ENCODE results near the gene ACBD6. TPM values are rescaled to one million over a fixed set of nuclear protein-coding genes. Genes with fewer than 3 reads are reported as not detected.

Gene ACBD6
- total RNA-seq, 1 donor from 2014 or later, result 80.5 TPM

DNA sequence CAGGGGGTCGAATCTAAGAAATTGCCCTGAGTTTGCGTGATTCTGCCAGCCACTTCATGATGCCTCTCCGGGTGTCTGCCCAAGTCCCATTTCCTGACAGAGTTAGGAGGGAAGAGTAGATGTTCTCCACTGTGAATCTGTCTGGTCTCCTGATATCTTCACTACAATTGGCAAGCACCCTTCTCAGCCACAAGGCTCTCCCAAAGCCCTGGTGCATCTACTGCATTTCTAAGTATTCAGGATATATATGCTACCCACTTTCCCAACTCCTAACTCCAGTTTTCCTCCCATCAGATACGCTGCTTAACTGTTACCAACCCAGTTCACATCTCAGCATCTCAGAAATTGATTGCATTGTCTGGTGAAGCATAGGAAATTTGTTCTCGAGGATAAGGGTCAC is 30.5 kb upstream of the ACBD6 start:
- H3K27ac Mint-ChIP-seq, result no peak overlapping the region
- TF ChIP-seq, protein P1, sequence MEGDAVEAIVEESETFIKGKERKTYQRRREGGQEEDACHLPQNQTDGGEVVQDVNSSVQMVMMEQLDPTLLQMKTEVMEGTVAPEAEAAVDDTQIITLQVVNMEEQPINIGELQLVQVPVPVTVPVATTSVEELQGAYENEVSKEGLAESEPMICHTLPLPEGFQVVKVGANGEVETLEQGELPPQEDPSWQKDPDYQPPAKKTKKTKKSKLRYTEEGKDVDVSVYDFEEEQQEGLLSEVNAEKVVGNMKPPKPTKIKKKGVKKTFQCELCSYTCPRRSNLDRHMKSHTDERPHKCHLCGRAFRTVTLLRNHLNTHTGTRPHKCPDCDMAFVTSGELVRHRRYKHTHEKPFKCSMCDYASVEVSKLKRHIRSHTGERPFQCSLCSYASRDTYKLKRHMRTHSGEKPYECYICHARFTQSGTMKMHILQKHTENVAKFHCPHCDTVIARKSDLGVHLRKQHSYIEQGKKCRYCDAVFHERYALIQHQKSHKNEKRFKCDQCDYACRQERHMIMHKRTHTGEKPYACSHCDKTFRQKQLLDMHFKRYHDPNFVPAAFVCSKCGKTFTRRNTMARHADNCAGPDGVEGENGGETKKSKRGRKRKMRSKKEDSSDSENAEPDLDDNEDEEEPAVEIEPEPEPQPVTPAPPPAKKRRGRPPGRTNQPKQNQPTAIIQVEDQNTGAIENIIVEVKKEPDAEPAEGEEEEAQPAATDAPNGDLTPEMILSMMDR (IDR thresholded peaks at IDR 0.05; ENCODE audit: unreplicated experiment), result no peak
- H3K4me1 Mint-ChIP-seq, result peaks cover 32% of the 10 kb centered on the region
- no peaks in the 10 kb centered on the region for H3K9me3 Mint-ChIP-seq
- no peak overlapping the region for H3K4me3 Mint-ChIP-seq
- H3K36me3 Mint-ChIP-seq, result no peaks in the 10 kb centered on the region
- no peak for DNase-seq (ENCODE audit: low spot score in 2 of 2, unreplicated experiment in 2 of 2)
- H3K27me3 Mint-ChIP-seq (ENCODE audit: low read depth), result no peaks in the 10 kb centered on the region

DNA sequence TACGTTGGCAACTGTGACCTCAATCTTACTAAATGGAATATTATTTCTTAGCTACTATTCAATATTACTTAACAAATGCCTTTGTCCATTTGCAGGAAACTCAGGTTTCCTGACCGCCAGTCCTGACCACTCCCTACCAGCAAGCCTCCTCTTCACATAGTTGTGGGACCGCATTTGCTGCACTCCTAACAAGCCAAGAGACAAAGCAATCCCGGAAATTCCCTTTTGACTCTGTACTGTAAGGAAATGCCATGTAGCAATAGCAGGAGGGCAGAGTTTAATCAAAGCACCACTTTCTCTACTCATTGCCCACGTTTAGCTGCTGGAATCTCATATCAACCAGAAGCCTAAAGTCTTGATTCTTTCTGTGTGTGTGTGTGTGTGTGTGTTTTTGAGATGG is 28.1 kb upstream of the ACBD6 start:
- Mint-ChIP-seq H3K27me3 (ENCODE audit: low read depth) (no peaks in the 10 kb centered on the region), H3K27ac (peak overlapping the region; percentile 49), H3K4me1 (peaks cover 47% of the 10 kb centered on the region), H3K9me3 (no peaks in the 10 kb centered on the region), H3K4me3 (no peak overlapping the region), H3K36me3 (no peaks in the 10 kb centered on the region)
- no peak for DNase-seq (ENCODE audit: low spot score in 2 of 2, unreplicated experiment in 2 of 2)
- TF ChIP-seq, protein P1 (IDR thresholded peaks at IDR 0.05; ENCODE audit: unreplicated experiment), result no peak

DNA sequence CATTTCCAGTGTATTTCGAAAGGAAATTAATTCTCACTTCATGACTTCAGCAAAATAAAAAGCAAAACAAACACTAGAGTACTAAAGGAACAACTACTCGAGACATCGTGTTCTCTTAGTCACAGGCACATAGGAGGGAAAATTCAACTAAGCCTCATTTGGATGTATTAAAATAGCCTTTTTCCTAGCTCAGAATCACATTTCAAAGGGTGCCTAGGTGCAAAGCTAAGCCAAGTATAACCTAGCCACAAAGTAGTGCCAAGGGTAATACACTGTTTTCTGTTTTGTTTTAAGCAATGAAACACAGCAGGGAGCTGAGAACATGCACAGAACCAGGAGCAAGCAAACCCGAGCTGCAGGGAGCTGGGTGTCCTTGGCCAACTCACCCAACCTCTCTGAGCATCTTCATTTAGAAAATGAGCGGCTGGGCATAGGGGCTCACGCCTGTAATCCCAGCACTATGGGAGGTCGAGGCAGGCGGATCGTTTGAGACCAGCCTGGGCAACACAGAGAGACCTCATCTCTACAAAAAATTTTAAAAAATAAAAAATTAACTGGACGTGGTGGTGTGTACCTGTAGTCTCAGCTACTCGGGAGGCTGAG is 26.6 kb upstream of the ACBD6 start:
- H3K4me3 Mint-ChIP-seq, result no peak overlapping the region
- TF ChIP-seq, protein P1 (IDR thresholded peaks at IDR 0.05; ENCODE audit: unreplicated experiment), result no peak
- H3K27ac Mint-ChIP-seq, result peak overlapping the region; percentile 22
- H3K36me3 Mint-ChIP-seq, result no peaks in the 10 kb centered on the region
- peaks cover 54% of the 10 kb centered on the region for H3K4me1 Mint-ChIP-seq
- DNase-seq (ENCODE audit: low spot score in 2 of 2, unreplicated experiment in 2 of 2), result no peak
- H3K9me3 Mint-ChIP-seq, result no peaks in the 10 kb centered on the region
- H3K27me3 Mint-ChIP-seq (ENCODE audit: low read depth), result no peaks in the 10 kb centered on the region

GRCh38 chr1:180527101-180527669 is 24.8 kb upstream of the ACBD6 start:
- TF ChIP-seq, protein P1 (IDR thresholded peaks at IDR 0.05; ENCODE audit: unreplicated experiment), result no peak
- Mint-ChIP-seq H3K4me3 (no peak overlapping the region), H3K27ac (peak overlapping the region; percentile 64), H3K27me3 (ENCODE audit: low read depth) (no peaks in the 10 kb centered on the region), H3K36me3 (no peaks in the 10 kb centered on the region), H3K9me3 (no peaks in the 10 kb centered on the region), H3K4me1 (peaks cover 62% of the 10 kb centered on the region)
- DNase-seq (ENCODE audit: low spot score in 2 of 2, unreplicated experiment in 2 of 2), result no peak

DNA sequence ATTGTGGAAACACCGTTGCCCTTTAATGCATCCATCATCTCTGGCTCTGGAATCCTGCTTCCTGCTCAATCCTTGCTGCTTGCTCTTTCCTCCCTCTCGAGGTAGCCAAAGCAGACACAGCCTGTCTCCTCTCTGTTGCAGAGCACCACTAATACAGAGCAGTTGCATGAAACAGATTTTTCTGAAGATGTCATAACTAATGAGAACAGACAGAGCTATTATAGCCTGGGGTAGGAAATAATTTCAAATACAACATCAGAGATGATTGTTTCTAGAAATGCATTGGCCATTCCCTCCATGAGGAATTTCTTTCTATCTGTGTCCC is 23.3 kb upstream of the ACBD6 start:
- Mint-ChIP-seq H3K27ac (peak overlapping the region; percentile 80), H3K9me3 (no peaks in the 10 kb centered on the region)
- TF ChIP-seq, protein P1 (IDR thresholded peaks at IDR 0.05; ENCODE audit: unreplicated experiment), result no peak

More for the DNA sequence above, 23.3 kb upstream of the ACBD6 start:
- DNase-seq (ENCODE audit: low spot score in 2 of 2, unreplicated experiment in 2 of 2), result no peak
- Mint-ChIP-seq H3K4me3 (no peak overlapping the region), H3K36me3 (no peaks in the 10 kb centered on the region), H3K27me3 (ENCODE audit: low read depth) (no peaks in the 10 kb centered on the region), H3K4me1 (peaks cover 75% of the 10 kb centered on the region)
